HG03039 (cell line): Measurements from ENCODE around the gene ACVR1.
"Not testable (repeated sequence)": the region's sequence is repeated elsewhere in the genome, so short reads cannot be mapped to it uniquely, and the experiment has no call there.

Source experiments
- ATAC-seq: cut with Tn5 transposase; IDR thresholded peaks from one replicate; pipeline ENCODE4 v1.9.1; 2021; ENCODE audit warnings: mild to moderate bottlenecking, moderate library complexity; ENCODE audit not compliant: unreplicated experiment

Gene ACVR1

DNA sequence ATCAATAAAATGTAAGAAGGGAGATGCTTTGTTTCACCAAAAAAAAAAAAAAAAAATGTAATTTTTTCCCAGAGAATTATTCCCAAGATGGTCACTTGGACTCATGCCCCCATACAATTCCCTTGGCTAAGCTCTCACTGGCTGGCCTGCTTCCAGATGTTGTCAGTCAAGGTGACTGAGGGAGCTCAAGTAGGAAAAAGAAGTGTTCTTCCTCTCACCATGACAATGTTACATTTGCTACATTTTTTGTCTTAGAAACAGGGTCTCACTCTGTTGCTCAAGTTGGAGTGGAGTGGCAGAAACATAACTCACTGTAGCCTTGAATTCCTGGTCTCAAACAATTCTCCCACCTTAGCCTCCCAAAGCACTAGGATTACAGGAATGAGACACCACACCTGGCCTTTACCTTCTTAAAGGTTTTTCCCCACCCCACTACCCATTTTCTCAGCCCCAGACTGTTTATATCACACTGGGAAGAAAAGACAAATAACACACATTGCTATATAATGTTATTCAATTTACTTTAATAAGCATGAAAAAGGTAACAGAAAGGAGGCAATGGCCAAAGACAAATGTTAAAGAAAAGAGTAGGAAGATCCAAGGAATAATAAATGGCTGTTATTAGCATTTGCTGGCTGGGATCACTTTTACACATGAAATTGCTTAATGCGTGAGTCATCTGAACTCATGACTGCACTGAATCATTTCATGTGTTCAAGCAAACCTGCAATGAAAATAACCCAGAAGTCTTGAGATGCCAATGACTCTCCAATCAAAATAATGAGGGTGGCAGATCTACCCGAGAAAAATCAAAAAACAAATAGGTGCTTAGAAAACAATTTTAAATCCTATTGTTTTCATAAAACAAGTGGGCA lies 45.2 kb downstream of the ACVR1 start:
- ATAC-seq, result no peak

DNA sequence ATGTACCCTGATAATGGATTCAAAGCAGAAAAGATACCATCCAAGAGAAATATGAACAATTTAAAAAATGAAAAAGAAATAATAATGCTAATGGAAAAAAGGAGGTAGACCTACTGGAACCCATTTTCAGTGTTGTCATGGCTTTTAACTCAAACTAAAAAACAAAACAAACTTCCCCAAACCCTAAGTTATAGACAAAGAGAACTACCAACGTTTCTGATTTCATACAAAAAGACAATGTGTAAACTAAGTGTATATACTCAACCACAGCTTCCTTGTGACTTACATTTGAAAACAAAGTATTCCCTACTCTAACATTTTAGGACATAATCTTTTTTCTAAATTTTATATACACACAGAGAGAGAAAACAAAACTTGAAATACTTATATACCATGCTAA lies 45.9 kb downstream of the ACVR1 start:
- ATAC-seq, result no peak

DNA sequence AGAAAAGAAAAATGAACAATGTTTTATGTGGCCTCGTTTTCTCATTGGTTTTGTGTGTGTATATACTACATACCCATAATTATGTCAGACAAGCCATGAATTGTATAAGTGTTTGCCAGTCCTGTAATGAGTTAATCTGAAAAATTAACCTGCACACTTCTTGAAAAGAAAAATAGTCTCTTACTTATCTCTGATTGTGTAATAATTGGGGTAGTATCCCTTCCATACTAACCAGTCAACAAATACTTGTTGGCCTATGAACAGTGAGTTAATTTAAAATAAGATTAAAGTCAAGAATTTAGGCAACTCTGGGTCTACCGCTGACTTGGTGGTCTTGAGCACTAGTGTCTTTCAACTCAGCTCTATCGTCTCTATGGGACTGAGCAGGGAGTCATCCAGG lies 48.8 kb downstream of the ACVR1 start:
- ATAC-seq, result no peak

DNA sequence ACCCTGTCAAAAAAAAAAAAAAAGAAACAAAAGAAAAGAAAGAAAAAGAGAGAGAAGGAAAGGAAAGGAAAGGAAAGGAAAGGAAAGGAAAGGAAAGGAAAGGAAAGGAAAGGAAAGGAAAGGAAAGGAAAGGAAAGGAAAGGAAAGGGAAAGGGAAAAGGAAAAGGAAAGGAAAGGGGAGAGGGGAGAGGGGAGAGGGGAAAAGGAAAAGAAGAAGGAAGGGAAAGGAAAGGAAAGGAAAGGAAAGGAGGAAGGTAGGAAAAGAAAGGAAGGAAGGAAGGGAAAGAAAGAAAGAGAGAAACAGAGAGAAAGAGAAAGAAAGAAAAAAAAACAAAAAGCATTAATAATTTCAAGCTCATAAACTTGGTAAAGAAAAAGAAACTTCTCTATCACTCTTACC lies 49.5 kb downstream of the ACVR1 start:
- not testable (repeated sequence) for ATAC-seq

DNA sequence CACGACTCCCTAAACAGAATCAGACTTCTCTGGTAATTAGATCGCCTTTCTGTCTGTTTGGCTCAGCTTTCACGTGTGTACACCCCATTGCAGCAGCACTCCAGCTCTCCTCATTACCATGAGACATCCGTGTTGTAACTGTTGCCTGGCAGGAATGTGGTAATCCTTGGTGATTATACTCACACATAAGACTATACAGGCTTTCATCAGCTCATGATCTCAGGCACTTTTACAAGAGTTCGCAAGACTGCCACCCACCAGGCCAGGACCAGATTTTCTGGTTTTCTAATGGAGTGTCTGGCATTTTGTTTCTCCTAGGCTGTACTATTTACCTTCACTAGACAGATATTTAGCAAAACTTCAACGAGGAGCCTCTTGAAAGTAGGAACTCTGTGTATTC lies 50.2 kb downstream of the ACVR1 start:
- no peak for ATAC-seq

DNA sequence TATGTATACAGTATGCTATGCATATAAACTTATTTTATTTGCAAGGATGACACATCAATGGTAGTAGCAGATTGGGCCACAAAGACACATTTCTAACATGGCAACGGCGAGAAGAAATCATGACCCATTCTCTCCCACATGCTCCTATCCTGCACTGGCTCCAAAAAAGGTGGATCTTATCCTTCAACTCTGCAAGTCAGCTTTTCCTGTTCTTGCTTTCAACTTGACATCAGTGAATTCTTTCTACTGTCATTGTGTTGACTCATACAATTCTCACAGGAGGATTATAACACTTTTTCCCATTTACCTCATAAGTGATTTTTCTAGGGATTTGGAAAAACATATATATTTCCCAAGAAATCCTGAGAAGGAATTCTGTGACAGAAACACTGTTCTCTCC lies 53.1 kb downstream of the ACVR1 start:
- ATAC-seq, result no peak

DNA sequence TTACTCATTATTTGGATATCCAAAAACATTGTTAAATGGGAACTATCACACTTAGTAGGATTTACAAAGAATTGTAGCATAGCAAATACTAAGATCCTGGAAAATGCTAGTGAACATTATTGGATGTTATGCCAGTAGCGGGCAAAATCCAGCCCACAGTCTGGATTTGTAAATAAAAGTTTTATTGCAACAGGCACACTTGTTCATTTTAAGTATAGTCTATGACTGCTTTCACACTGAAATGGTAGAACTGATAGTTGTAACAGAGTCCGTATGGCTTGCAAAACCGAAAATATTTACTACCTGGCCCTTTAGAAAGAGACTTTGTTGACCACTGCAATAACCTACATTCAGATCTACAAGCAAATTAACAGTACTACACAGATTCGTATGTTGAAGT lies 53.6 kb downstream of the ACVR1 start:
- no peak for ATAC-seq

DNA sequence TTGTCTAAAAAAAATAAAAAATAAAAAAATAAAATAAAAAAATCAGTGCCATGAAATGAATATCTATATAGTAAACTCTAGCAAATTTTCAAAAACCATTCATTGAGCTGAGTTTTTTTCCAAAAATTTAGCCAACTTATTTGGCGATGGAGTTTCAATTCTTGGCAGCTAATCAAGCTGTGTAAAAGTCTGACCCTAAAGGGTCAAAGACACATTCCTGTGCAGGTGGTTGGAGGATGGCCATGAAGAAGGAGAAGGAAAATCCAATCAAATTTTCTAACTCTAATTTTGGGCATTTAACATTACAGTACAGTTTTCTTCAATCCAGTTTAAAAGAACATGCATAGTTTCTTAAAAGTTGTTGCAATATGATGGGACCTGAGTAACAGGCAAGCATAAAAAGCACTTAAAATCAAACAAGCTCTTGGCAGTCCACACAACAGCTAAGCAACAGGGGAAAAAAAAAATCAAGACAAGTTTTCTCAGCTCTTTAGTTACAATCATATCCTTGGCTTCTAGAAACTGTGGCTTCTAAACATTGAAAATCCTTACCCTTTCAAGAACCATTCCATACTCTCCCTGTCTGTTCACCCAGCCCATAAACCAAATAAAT lies 54.5 kb downstream of the ACVR1 start:
- no peak for ATAC-seq

DNA sequence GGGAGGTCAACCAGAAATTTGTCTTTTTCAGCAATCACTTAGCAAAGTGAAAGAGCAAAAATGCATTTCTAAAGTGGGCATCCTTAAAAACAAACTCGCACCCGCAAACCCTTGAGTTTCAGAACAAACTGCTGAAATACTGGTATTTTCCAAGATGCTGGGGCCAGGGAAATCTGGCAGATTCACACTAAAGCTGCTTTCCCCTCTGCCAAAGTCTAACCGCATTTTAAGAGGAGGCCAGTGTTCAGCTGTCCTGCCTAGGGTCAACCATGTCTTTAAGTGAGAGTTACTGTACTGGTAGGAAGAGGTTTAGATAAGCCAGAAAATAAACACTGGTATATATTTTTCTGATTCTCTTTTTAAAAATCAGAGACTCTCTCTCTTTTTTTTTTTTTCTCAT lies 55.9 kb downstream of the ACVR1 start:
- ATAC-seq, result no peak

DNA sequence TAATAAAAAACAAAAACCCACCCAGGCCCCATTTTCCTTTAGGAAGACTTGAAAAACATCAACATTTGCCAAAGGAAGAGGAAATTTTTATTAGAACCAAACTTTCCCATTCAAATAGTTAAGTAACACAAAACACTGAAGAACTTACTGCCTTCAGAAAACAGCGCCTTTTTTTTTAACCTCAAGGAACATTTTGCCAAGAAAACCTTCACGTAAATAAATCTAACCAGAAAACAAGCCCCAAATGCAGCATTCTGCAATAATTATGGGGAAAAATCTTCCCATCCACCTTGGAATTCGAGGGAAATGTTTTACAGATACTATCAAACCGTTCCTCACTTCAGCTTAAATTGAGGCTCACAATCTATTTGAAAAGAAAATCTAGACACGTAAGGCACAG lies 56.4 kb downstream of the ACVR1 start:
- ATAC-seq, result no peak

DNA sequence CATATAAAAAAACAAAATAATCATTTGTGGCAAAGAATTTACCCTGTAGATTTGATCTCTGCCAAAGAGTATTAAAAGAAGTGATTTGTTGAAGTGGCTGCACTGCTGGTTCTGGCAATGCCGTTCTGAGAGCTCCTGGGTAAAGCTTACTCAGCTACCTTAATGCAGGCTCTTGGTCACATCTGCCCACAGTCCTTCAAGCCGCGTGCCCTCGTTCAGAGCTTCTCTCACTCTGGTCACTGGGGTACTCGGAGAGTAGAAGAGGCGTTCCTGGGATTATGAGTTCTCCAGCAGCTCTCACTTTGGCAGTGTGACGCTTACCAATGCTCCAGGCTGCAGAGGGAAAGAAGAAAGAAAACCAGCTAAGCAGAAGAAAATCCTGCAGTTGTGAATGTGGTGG lies 57.9 kb downstream of the ACVR1 start:
- no peak for ATAC-seq

DNA sequence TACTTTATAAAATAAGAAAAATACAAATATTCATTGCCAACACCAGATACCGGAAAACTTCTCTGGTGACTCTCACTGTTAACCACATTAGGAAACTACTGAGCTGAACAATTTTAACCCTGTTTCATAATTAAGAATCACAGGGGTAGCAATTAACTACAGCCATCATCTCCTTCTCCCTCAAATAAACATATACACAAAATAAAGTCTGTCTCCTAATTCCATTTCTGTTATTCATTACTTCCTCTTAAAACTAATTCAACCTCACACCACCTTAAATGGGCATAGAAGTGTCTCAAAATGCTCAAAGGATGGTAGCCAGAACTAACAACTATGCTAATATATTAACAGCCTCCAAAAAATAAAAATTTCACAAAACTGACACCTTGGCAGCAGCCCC lies 60.7 kb downstream of the ACVR1 start:
- no peak for ATAC-seq

DNA sequence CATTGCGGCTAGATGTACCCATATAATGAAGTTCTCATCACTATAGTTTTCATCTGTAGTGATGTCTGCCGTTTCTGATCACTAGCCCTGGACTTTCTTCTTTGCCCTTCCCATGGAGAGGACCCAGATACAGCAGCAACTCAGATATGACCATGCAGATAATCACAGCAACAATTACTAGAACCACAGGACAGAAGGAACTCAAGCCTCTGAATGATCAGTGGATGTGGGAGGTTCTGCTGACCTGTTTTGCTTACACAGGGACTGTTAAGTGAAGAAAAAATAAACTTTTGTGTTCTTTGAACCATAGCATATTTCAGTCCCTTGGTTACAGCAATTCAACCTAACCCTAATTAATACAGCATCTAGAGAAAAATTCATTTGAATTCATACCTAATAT lies 62.7 kb downstream of the ACVR1 start:
- no peak for ATAC-seq

DNA sequence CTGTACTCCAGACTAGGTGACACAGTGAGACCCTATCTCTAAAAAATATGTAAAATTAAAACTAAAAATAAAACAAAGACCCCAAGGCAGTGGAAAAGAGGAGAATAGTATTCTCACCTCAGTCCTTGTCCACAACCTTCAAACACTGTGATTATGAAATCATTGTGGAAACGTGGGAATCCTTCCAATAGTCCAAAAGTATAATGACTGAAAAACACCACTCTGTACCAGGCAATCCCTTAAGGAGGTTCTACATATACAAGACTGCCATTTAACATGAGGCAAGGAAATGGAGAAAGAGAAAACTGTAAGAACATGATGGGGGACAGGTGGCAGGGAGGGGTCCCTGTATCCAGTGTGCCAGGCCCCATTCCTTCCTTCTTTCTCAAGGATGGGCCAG lies 66.1 kb downstream of the ACVR1 start:
- no peak for ATAC-seq

DNA sequence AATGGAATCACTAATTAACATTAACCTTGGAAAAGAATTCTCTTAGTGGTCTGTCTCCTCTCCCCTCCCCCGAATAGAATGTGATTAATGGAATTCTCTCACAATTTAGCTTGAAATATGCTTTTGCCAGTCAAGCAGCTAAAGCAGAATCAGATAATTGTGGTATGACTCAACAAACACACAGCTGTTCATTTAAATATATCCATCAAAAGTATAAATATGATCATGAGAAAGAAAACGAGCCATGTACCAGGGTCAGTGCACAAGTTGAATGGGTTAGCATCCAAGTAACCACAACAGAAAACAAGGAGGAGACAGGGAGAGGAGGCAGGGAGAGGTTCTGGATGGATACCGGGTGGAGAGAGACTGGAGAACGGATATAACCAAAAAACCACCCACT lies 66.9 kb downstream of the ACVR1 start:
- no peak for ATAC-seq

DNA sequence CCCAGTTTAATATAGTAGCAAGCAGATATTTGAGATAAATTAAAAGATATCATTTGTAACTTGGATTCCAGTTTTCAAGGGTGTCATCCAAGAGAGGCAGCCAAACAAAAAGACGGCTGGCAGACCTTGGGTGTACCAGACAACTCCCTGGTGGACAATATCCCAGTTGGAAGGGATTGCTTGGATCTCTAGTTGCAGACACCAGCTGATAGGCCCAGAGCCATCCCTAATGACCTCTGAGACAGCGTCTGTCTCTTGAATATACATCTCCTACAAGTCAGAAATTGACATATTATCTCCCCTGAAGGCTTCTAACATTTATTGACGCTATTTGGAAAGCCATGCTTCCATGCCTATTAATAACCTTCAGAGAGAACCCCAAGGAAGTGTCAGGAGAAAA lies 67.7 kb downstream of the ACVR1 start:
- no peak for ATAC-seq

DNA sequence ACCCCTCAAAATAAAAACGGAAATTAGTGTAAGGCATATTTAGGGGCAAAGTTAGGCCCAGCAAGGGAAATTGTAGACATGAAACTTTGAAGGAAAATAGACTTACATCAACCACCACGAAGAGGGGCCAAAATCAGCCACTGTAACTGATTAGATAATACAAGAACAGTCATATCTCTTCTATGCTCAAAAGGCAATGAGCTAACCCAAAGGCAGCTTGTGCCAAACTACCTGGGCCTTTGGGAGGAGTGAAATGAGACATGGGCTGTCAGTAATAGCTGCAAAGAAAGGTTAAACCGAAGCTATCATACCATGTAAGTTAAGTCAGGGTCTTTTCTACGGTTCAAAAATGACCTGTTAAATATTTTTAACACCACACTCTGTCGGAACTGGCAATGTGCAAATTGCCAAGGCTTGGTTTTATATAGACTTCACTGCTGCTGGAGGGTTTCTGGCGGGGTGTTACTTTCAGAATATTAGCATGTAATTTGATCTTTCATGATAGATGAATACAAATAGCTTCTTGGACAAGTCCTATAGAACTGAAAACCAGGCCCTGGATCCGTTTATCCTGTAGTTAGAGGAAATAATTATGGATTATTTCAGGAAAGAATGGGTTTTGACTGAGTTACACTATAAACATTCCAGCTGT lies 69.6 kb downstream of the ACVR1 start:
- no peak for ATAC-seq

DNA sequence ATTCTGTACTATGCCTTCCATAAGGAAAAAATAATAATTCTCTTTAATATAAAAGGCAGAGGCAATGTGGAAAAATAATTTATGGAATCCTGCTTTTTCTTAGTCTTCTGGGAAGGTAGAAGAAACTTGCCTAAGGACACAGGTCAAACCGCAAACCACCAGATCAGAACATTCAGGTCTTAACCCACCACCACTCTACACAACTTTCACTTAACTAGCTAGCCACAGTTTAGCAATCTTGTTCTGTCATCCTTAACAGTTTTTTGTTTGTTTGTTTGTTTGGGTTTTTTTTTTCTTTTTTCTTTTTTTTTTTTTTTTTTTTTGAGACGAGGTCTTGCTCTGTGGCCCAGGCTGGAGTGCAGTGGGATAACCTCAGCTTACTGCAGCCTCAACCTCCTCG lies 70.6 kb downstream of the ACVR1 start:
- no peak for ATAC-seq

DNA sequence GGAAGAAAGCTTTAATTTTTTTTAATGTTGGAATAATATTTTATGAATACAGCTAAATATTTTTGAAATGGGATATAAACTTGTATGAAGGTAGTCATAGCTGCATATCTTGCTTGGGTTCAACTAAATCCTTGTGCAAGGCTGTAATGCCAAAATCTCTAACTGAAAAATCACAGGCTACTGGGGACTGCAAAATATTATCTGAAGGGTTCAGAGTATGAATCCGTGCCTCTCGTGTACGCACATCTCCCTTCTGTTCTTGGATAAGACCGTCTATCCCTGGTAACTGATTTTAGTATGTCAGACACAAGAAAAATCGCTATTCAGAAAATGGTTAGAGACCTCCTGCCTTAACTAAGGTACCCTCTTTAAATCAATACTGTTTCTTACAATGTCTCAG lies 71.8 kb downstream of the ACVR1 start:
- no peak for ATAC-seq

DNA sequence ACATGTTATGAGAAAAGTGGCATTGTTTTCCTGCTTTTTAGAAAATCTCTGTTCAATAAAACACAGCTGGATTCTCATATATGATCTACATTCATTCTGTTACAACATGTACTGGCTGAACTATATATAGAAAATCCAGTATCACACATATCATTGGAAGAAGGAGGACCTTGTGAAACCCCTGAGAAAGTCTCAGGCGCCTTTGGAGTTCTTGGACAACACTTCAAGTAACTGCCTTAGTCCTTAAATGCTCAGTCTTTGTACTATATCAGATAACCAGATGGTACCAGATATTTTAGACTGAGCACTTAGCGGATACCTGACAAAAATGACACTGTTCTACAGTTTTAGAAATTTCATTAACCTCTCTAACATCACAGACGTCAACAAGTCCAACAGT lies 72.2 kb downstream of the ACVR1 start:
- ATAC-seq, result no peak

DNA sequence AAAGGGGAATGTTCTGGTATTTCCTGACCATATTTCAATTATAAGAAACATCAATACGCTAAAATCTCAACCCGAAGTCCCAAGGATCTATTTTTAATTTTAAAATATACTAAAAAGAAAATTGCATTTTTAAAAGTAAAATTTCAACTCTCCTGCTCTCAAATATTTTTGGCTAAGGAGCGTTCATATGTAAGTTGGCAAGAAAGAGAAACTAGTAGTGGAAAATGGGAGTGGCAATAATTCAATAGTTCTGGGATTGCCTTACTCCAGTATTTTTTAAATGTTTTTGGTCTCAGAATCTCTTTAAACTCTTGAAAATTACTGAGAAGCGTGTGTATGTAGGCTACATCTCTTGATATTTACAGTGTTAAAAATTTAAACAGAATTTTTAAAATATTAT lies 72.7 kb downstream of the ACVR1 start:
- ATAC-seq, result no peak

DNA sequence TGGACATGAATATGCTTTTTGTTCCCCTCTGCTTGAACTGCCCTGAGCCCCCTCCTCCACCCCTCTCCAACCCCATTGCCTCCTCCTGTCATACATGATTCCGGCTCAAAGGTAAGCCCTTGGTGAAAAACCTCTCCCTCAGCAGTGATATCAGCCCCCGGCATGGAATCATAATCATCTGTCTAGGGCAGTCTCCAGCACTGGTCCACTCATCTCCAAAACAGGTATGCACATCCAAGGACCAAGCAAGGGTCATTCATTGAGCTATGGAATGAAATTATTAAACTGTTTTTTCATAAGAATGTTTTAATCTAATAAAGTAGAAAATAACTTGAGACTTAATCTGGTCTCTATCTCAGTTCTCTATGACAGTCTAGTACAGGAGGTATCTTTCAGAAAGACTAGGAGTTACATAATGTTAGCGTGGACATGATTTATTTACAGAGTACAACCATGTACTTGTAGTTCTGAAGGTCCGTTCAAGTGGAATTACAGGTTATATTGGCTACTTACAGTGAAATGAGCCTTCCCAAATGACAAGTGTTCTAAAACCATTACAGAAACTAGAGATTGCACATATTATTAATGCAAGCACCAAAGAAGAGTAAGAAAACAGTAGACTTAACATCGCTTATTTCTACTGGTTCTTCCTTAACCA lies 75.2 kb downstream of the ACVR1 start:
- no peak for ATAC-seq
